G401 (cell line): Measurements from ENCODE around the gene DOCK10. TPM values are rescaled to one million over a fixed set of nuclear protein-coding genes. Genes with fewer than 3 reads are reported as not detected.

Experiments
- DNase-seq: peaks from one replicate; pipeline ENCODE4 v3.0.0-alpha.2; 2015; ENCODE audit warnings: low spot score
- in situ Hi-C: cut with HindIII; loops from 2 replicates; pipeline ENCODE4 v1.10.0; 2016; ENCODE audit warnings: low sequenced_read_pairs, mixed read lengths
- total RNA-seq: library from RNA; depleted of rRNA; stranded (reverse); fragments of >200 nt; shearing (Covaris generic); gene quantifications from 2 replicates; pipeline ENCODE4 v1.2.3, GENCODE V29; 2014; rRNA removed

The DOCK10 gene
- not detected in 2 replicates for total RNA-seq

- DNase-seq, result no peak
- in situ Hi-C loops, result no loop called here
These were observed at the start of gene DOCK10 for GRCh38 chr2:225041851-225042799. Gene DOCK10, minus strand, starts transcription at chr2:225042468. Its CDS starts 94 bp downstream, at chr2:225042374.

- DNase-seq, result no peak
- in situ Hi-C loops, result no loop called here
These were observed 49.1 kb upstream of the DOCK10 start for GRCh38 chr2:225091336-225091735.

GRCh38 chr2:225090746-225091145, 48.5 kb upstream of the DOCK10 start:
- in situ Hi-C loops, result no loop called here
- DNase-seq, result no peak

GRCh38 chr2:225086915-225087314, 44.6 kb upstream of the DOCK10 start:
- DNase-seq, result no peak
- in situ Hi-C loops, result no loop called here

- in situ Hi-C loops, result no loop called here
- no peak for DNase-seq
These were observed 44.2 kb upstream of the DOCK10 start for GRCh38 chr2:225086439-225086838.

GRCh38 chr2:225083276-225083675, 41.0 kb upstream of the DOCK10 start:
- DNase-seq, result no peak
- in situ Hi-C loops, result no loop called here

GRCh38 chr2:225076125-225076524, 33.9 kb upstream of the DOCK10 start:
- in situ Hi-C loops, result no loop called here
- no peak for DNase-seq

GRCh38 chr2:225074919-225075681, 32.8 kb upstream of the DOCK10 start:
- in situ Hi-C loops, result no loop called here
- no peak for DNase-seq

- in situ Hi-C loops, result no loop called here
- DNase-seq, result no peak
These were observed 32.1 kb upstream of the DOCK10 start for GRCh38 chr2:225074366-225074765.

GRCh38 chr2:225073198-225073597, 30.9 kb upstream of the DOCK10 start:
- no peak for DNase-seq
- in situ Hi-C loops, result no loop called here

GRCh38 chr2:225072444-225072843, 30.2 kb upstream of the DOCK10 start:
- DNase-seq, result no peak
- in situ Hi-C loops, result no loop called here

GRCh38 chr2:225070811-225071210, 28.5 kb upstream of the DOCK10 start:
- DNase-seq, result no peak

GRCh38 chr2:225069966-225070365, 27.7 kb upstream of the DOCK10 start:
- no peak for DNase-seq
- in situ Hi-C loops, result no loop called here

More at GRCh38 chr2:225070811-225071210, 28.5 kb upstream of the DOCK10 start:
- in situ Hi-C loops, result no loop called here

GRCh38 chr2:225069477-225069876, 27.2 kb upstream of the DOCK10 start:
- in situ Hi-C loops, result no loop called here
- DNase-seq, result no peak

- in situ Hi-C loops, result no loop called here
- no peak for DNase-seq
These were observed 23.6 kb upstream of the DOCK10 start for GRCh38 chr2:225065882-225066281.

- DNase-seq, result no peak
- in situ Hi-C loops, result no loop called here
These were observed 22.7 kb upstream of the DOCK10 start for GRCh38 chr2:225064928-225065327.

- in situ Hi-C loops, result no loop called here
- no peak for DNase-seq
These were observed 22.1 kb upstream of the DOCK10 start for GRCh38 chr2:225064362-225064761.

GRCh38 chr2:225056330-225057073, 14.2 kb upstream of the DOCK10 start:
- in situ Hi-C loops, result no loop called here

GRCh38 chr2:225055714-225056113, 13.4 kb upstream of the DOCK10 start:
- DNase-seq, result no peak
- in situ Hi-C loops, result no loop called here

More at GRCh38 chr2:225056330-225057073, 14.2 kb upstream of the DOCK10 start:
- no peak for DNase-seq
